ENCODE measurements around the gene CABP5.
"Not testable (repeated sequence)": the region's sequence is repeated elsewhere in the genome, so short reads cannot be mapped to it uniquely, and the experiment has no call there.

Gene CABP5

GRCh38 chr19:48043675-48044258 is at the start of gene CABP5:
Gene CABP5, minus strand, starts transcription at chr19:48044079. Its CDS starts 157 bp downstream, at chr19:48043922.
- no peak for DNase-seq (ENCODE audit: low read depth, low spot score)

- DNase-seq (ENCODE audit: low read depth, low spot score) = not testable (repeated sequence)
Observed at GRCh38 chr19:48091111-48091718, 47.3 kb upstream of the CABP5 start.

- no peak for DNase-seq (ENCODE audit: low read depth, low spot score)
Observed at GRCh38 chr19:48090281-48090802, 46.5 kb upstream of the CABP5 start.

GRCh38 chr19:48088991-48089390 is 45.1 kb upstream of the CABP5 start:
- not testable (repeated sequence) for DNase-seq (ENCODE audit: low read depth, low spot score)

- no peak for DNase-seq (ENCODE audit: low read depth, low spot score)
Observed at GRCh38 chr19:48085904-48086864, 42.3 kb upstream of the CABP5 start.

GRCh38 chr19:48085076-48085475 is 41.2 kb upstream of the CABP5 start:
- DNase-seq (ENCODE audit: low read depth, low spot score) = no peak

GRCh38 chr19:48081106-48081505 is 37.2 kb upstream of the CABP5 start:
- DNase-seq (ENCODE audit: low read depth, low spot score) = no peak

GRCh38 chr19:48070177-48070769 is 26.4 kb upstream of the CABP5 start:
- not testable (repeated sequence) for DNase-seq (ENCODE audit: low read depth, low spot score)

GRCh38 chr19:48069435-48069834 is 25.6 kb upstream of the CABP5 start:
- no peak for DNase-seq (ENCODE audit: low read depth, low spot score)

- no peak for DNase-seq (ENCODE audit: low read depth, low spot score)
Observed at GRCh38 chr19:48064509-48064908, 20.6 kb upstream of the CABP5 start.

GRCh38 chr19:48061401-48062344 is 17.8 kb upstream of the CABP5 start:
- DNase-seq (ENCODE audit: low read depth, low spot score) = no peak

GRCh38 chr19:48060381-48060780 is 16.5 kb upstream of the CABP5 start:
- DNase-seq (ENCODE audit: low read depth, low spot score) = no peak

- no peak for DNase-seq (ENCODE audit: low read depth, low spot score)
Observed at GRCh38 chr19:48059331-48059730, 15.5 kb upstream of the CABP5 start.

GRCh38 chr19:48053856-48054255 is 10.0 kb upstream of the CABP5 start:
- no peak for DNase-seq (ENCODE audit: low read depth, low spot score)

GRCh38 chr19:48053076-48053475 is 9.2 kb upstream of the CABP5 start:
- DNase-seq (ENCODE audit: low read depth, low spot score) = no peak

- DNase-seq (ENCODE audit: low read depth, low spot score) = no peak
Observed at GRCh38 chr19:48051335-48052033, 7.6 kb upstream of the CABP5 start.

- DNase-seq (ENCODE audit: low read depth, low spot score) = no peak
Observed at GRCh38 chr19:48044561-48044960, 682 bp upstream of the CABP5 start.

GRCh38 chr19:48041877-48042580 is 1.9 kb downstream of the CABP5 start:
- DNase-seq (ENCODE audit: low read depth, low spot score) = no peak

GRCh38 chr19:48036765-48037164 is 7.1 kb downstream of the CABP5 start:
- no peak for DNase-seq (ENCODE audit: low read depth, low spot score)
